Measurements from ENCODE around the gene PSMC1. TPM values are rescaled to one million over a fixed set of nuclear protein-coding genes. Genes with fewer than 3 reads are reported as not detected.

Gene PSMC1
- total RNA-seq, 1 experiment from 2014 or later: 742 TPM

- peak; percentile 83 for DNase-seq (ENCODE audit: low spot score)
Measured at GRCh38 chr14:90276646-90277367, 20.5 kb downstream of the PSMC1 start.

GRCh38 chr14:90277581-90278198 lies 21.3 kb downstream of the PSMC1 start:
- DNase-seq (ENCODE audit: low spot score): no peak

- DNase-seq (ENCODE audit: low spot score): no peak
Measured at GRCh38 chr14:90278199-90279175, 22.1 kb downstream of the PSMC1 start.

- DNase-seq (ENCODE audit: low spot score): no peak
Measured at GRCh38 chr14:90280096-90280495, 23.7 kb downstream of the PSMC1 start.

- peak; percentile 91 for DNase-seq (ENCODE audit: low spot score)
Measured at GRCh38 chr14:90281261-90281660, 24.9 kb downstream of the PSMC1 start.

GRCh38 chr14:90281756-90282155 lies 25.4 kb downstream of the PSMC1 start:
- DNase-seq (ENCODE audit: low spot score): no peak

- DNase-seq (ENCODE audit: low spot score): no peak
Measured at GRCh38 chr14:90287791-90288190, 31.4 kb downstream of the PSMC1 start.

- no peak for DNase-seq (ENCODE audit: low spot score)
Measured at GRCh38 chr14:90288651-90289355, 32.5 kb downstream of the PSMC1 start.

- no peak for DNase-seq (ENCODE audit: low spot score)
Measured at GRCh38 chr14:90290337-90291011, 34.1 kb downstream of the PSMC1 start.

- no peak for DNase-seq (ENCODE audit: low spot score)
Measured at GRCh38 chr14:90291699-90292098, 35.3 kb downstream of the PSMC1 start.

- DNase-seq (ENCODE audit: low spot score): no peak
Measured at GRCh38 chr14:90293766-90294730, 37.7 kb downstream of the PSMC1 start.

- DNase-seq (ENCODE audit: low spot score): no peak
Measured at GRCh38 chr14:90294872-90295271, 38.5 kb downstream of the PSMC1 start.

- DNase-seq (ENCODE audit: low spot score): no peak
Measured at GRCh38 chr14:90295870-90296516, 39.6 kb downstream of the PSMC1 start.

GRCh38 chr14:90296641-90297040 lies 40.3 kb downstream of the PSMC1 start:
- DNase-seq (ENCODE audit: low spot score): no peak

GRCh38 chr14:90297876-90298629 lies 41.7 kb downstream of the PSMC1 start:
- DNase-seq (ENCODE audit: low spot score): no peak

GRCh38 chr14:90299408-90299807 lies 43.1 kb downstream of the PSMC1 start:
- no peak for DNase-seq (ENCODE audit: low spot score)

GRCh38 chr14:90300611-90301047 lies 44.3 kb downstream of the PSMC1 start:
- DNase-seq (ENCODE audit: low spot score): no peak

- DNase-seq (ENCODE audit: low spot score): no peak
Measured at GRCh38 chr14:90301122-90301521, 44.8 kb downstream of the PSMC1 start.

- peak; percentile 53 for DNase-seq (ENCODE audit: low spot score)
Measured at GRCh38 chr14:90301668-90302090, 45.3 kb downstream of the PSMC1 start.
